ENCODE data around the gene HIPK3.
"Not testable (repeated sequence)": the region's sequence is repeated elsewhere in the genome, so short reads cannot be mapped to it uniquely, and the experiment has no call there.

The HIPK3 gene

GRCh38 chr11:33362051-33362910 lies 105.1 kb downstream of the HIPK3 start:
- DNase-seq (ENCODE audit: low spot score) = peak; percentile 74

- no peak for DNase-seq (ENCODE audit: low spot score)
Observed at GRCh38 chr11:33366918-33367317, 109.7 kb downstream of the HIPK3 start.

DNA sequence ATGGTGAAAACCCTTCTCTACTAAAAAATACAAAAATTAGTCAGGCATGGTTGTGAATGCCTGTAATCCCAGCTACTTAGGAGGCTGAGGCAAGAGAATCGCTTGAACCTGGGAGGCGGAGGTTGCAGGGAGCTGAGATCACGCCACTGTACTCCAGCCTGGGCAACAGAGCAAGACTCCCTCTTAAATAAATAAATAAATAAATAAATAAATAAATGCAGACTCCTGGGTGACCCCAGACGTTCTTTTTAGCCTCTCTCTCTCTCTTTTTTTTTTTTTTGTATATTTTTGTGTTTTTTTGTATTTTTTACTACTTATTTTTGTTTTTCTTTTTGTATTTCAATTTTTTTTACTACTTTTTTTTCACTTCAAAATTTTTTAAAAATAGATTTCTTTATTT lies 111.3 kb downstream of the HIPK3 start:
- not testable (repeated sequence) for DNase-seq (ENCODE audit: low spot score)

DNA sequence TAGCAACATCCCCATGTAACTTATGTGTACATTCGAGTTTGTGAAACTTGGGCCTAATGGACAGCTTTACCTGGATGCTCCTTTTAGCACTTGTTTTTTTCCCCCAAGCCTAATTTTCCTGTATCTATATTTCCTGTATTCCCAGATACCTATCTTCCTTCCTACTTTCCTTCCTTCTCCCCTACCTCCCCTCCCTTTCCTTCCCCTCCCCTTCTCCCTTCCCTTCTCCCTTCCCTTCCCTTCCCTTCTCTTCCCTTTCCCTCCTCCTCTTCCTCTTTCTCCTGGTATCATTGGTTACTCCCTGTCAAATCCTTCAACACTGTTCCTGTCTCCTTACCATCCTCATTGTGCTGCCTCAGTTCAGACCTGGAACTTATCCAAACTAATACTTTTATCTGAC lies 111.8 kb downstream of the HIPK3 start:
- no peak for DNase-seq (ENCODE audit: low spot score)

DNA sequence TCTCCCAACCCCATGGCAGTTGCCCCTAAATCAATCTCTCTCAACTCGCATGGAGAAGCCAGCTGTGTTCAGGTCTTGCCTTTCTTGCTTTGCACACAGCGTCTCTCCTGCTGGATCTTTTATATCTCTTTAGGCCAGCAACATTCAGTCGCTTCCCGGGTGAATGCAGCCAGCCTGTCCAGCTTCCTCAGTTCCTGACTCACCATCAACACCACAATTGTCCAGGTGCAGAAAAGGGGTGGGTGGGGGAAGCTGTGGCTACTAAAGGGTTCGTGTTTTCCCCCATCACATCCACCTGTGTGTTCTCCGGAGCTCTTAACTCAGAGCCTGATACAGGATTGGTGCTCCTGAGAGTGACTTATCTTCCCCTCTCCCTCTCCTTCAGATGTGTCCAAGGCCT lies 116.5 kb downstream of the HIPK3 start:
- no peak for DNase-seq (ENCODE audit: low spot score)

- DNase-seq (ENCODE audit: low spot score) = no peak
Observed at GRCh38 chr11:33375236-33375635, 118.1 kb downstream of the HIPK3 start.

GRCh38 chr11:33375688-33376311 lies 118.6 kb downstream of the HIPK3 start, which contains the start of gene KIAA1549L:
TSS of gene KIAA1549L (plus strand) at chr11:33376108.
- DNase-seq (ENCODE audit: low spot score) = peak; percentile 12

GRCh38 chr11:33376331-33377310 lies 119.4 kb downstream of the HIPK3 start:
- DNase-seq (ENCODE audit: low spot score) = peak; percentile 10

- no peak for DNase-seq (ENCODE audit: low spot score)
Observed at GRCh38 chr11:33377412-33378370, 120.5 kb downstream of the HIPK3 start.

GRCh38 chr11:33379947-33380346 lies 122.8 kb downstream of the HIPK3 start:
- no peak for DNase-seq (ENCODE audit: low spot score)

DNA sequence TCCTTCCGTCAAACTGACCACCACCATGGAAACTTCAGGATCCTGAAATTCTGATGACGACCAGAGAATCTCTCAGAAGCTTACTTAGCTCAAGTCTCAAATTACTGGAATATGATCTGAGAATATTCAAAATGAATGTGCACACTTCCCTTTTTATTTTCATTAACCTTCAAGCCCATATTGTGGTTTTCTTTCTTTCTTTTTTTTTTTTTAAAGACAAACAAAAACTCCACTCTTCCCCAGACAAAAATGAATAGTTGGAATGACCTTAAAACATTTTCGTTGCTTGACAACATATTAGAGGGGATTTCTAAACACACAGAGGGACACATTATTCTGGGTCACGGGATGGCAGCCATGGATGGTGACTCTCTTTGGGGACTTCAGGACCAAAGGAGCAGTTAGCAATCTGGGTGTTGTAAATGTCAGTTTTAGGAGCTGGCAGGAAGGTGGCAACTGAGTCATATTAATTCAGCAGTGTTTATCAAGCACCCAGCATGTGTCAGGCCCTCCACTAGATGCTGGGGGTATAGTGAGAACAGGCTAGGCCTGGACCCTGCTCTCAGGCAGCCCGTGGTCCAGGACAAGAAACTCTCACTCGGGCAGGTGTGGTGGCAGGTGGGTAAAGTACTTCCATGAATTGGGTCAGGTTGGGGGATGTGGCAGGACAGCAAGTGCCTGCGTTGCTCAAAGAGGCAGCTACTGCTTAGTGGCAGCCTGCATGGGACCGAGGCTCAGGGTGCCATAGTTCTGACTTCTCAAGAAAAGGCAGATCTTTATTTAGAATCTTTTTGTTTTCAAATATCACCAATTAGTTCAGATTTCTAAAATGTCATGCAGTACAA lies 126.1 kb downstream of the HIPK3 start:
- DNase-seq (ENCODE audit: low spot score) = no peak

GRCh38 chr11:33383920-33384209 lies 126.7 kb downstream of the HIPK3 start:
- no peak for DNase-seq (ENCODE audit: low spot score)

DNA sequence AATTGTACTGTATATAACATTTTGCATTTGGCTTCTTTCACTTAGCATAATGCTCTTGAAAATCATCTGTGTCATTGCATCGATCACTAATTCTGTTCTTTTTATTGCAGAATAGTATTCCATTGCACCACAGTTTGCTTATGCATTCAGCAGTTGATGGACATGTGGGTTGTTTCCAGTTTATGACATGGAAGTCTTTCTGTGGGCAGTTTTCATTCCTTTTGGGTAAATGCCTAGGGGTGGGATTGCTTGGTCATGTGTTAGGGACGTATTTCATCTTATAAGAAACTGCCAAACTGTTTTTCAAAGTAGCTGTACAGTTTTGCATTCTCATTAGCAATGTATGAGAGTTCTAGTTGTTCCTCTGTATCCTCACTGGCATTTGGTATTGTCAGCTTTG lies 127.0 kb downstream of the HIPK3 start:
- no peak for DNase-seq (ENCODE audit: low spot score)

GRCh38 chr11:33387581-33387980 lies 130.4 kb downstream of the HIPK3 start:
- no peak for DNase-seq (ENCODE audit: low spot score)

DNA sequence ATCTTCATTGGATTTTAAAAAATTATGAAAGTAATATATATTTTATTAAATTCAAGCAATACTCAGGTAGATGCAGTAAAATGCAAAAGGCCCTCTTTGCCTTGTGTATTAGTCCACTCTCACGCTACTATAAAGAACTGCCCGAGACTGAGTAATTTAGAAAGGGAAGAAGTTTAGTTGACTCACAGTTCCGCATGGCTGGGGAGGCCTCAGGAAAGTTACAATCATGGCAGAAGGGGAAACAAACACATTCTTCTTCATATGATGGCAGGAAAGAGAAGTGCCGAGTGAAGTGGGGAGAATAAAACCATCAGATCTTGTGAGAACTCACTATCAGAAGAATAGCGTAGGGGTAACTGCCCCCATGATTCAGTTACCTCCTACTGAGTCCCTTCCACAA lies 130.8 kb downstream of the HIPK3 start:
- DNase-seq (ENCODE audit: low spot score) = no peak

DNA sequence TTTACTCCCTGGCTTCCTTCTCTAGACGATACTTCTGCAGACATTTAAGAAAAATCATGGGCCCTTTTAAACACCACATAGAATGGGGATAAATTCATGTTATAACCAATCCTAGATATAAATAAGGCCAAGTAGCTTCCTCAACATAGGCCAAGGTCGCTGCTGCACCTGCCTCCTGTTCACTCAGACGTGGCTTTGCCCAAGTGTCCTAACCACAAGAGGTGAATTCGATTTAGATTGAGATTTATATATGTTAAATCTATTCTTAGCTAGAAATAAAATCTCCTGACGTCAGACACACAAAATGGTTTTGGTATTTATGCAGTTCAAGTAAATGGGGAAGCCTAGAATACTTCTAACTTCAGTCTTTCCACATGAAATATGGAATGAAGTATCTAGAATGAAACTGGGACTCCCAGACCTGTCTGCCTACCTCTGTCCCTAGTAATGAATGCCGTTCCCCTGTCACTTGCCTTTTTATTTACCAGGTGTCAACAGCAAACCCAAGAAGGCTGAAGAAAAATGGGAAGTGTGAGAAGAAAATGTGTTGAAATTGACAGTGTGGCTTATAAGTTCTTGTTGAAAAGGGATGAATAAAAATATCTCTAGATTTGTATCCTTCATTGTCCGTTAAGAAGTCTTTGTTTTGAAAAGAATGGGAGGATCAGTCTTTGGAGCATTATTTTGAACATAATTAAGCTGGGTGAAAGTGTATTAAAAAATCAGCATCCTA lies 131.8 kb downstream of the HIPK3 start:
- DNase-seq (ENCODE audit: low spot score) = no peak

GRCh38 chr11:33389635-33390034 lies 132.5 kb downstream of the HIPK3 start:
- DNase-seq (ENCODE audit: low spot score) = no peak

GRCh38 chr11:33390944-33391892 lies 134.0 kb downstream of the HIPK3 start:
- DNase-seq (ENCODE audit: low spot score) = no peak

GRCh38 chr11:33391893-33392251 lies 134.7 kb downstream of the HIPK3 start:
- DNase-seq (ENCODE audit: low spot score) = no peak
